NCI-H1105 treated with DMSO at 0.1 percent for 48 hours (cell line): ENCODE data around the gene TMEM30A.
A peak's percentile ranks its signal among the peaks of the same experiment; 100 is the strongest.

Experiments
- DNase-seq: peaks from one replicate; lab custom pipeline; 2025; lab: John Stamatoyannopoulos, UW

TMEM30A gene

DNA sequence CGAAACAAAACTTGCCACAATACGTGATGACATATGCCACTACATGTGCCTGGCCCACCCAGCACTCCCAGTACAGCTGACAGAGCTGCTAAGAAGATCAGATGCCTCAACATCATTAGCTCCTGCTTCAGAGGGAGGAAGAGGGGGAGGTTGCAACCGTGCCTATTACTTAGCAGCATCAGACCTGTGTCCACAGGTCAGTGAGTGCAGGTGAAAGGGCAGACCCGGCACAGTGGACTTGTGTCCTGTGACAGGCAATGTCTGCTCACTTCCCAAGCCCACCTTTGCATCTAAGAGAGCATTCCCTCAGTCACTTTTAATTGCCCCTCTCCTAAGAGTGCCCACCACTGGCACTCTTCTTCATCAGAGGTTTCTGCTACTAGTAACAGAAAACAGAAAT lies 69.3 kb downstream of the TMEM30A start:
- no peak for DNase-seq

DNA sequence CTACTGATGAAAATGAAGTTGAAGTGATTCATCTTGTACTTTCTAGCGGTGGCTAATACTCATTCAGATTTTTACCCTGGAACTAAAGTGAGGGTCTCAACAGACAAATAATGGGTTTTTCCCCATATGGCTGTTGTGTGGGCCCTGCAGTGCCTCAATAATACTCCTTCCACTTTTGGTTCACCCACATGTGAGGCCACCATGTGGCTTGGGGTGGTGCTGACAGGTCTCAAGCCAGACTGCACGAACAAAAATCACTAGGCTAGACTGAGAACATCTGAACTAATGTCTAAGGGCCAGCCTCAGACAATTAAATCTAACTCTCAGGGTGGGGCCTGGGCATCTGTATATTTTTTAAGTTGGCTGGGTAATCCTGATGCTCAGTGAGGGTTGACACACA lies 70.9 kb downstream of the TMEM30A start:
- no peak for DNase-seq

DNA sequence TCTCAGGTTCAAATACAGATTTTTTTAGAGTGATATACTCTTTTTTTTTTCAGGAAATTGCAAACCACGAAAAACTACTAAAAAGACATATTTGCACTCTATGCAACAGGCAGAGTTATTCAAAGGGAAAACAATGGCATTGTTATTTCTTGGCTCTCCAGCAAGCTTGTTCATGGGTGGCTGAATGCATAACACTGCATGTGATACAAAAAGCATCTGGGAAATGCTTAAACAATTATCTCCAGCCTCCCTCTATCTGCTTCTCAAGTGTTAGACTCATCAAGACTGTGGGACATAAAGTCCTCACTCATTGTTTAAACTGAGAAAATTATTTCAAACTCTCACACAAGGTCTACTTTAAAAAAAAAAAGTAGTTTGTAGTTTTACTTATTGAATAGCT lies 71.5 kb downstream of the TMEM30A start:
- no peak for DNase-seq

DNA sequence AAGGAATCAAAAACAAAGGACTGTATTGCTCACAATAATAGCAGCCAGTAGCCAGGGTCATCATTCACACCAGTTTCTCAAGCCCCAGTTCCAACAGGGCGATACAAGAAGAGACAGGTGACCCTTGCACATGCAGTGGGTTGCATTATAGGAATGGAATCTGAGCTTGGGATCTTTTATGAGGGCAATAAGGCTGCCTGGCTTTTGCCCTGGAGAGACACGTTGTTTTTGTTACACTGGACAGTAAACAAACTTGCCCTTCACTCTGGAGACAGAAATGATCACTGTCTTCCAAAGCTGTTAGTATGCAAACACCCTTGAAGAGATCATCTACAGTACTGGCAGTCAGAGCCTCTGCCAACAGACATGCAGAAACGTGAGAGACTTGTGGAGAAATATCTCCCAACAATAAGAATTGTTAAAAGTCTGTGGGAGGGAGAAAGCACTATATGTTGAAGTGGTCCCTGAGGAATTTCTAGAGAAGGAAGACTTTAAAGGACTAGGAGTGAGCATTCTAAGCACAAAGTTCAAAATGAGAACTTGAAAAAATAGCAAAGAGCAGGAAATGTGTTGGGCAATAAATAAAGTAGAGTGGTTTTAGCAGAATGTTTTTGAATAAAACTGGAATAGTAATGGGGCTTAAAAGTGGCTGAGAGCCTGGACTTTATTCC lies 72.5 kb downstream of the TMEM30A start:
- no peak for DNase-seq

DNA sequence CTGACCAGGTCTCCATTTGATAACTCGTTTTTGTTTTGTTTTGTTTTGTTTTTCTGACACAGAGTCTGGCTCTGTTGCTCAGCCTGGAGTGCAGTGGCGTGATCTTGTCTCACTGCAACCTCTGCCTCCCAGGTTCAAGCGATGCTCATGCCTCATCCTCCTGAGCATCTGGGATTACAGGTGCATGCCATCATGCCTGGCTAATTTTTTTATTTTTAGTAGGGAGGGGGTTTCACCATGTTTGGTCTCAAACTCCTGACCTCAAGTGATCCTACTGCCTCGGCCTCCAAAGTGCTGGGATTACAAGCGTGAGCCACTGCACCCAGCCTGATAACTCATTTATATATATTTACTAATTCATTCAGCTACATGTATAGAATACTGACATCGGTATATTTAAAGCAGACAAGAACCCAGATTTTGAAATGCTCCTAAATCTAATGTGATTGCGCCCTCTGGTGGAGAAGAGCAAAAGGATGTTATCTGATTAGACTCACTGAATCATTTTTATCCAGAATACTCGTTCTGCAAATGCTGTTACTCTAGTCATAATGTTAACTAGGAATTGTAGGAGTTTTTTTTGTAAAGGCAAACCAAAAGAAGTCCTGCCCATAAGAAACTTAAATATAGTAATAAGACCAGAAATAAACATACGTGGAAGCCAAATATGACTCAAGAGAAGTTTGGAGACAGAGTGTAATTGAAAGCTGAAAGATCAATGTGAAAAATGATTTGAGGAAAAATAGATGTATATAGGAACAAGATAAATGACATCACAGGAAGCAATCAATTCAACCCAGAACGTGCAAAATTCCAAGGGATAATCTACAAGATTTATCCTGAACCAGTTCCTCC lies 73.5 kb downstream of the TMEM30A start:
- DNase-seq = peak; percentile 65

DNA sequence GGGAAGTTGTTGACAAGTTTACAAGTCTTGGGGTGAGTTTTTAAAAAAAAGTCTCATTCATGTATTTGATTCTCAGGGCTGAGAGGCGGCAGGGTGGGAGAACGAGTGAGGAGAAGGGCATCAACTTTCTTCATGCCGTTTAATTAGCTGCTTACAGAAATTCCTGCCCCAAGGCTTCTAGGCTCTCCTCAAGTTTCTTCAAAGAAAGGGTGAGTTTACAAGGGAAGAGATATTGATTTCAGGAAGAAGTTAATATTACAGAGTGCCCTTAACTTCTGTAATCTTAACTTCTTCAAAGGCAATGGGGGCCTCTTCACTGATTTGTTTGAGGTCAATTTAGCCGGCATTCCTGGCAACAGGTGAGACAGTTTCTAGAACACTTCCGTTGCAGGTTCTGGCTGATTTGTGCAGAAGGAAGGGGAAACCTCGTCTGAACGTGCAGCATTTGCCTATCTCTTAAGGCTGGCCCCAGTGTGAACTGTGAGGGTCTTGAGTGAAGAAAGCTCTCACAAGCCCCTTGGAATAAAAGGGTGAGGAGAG lies 75.3 kb downstream of the TMEM30A start:
- no peak for DNase-seq

DNA sequence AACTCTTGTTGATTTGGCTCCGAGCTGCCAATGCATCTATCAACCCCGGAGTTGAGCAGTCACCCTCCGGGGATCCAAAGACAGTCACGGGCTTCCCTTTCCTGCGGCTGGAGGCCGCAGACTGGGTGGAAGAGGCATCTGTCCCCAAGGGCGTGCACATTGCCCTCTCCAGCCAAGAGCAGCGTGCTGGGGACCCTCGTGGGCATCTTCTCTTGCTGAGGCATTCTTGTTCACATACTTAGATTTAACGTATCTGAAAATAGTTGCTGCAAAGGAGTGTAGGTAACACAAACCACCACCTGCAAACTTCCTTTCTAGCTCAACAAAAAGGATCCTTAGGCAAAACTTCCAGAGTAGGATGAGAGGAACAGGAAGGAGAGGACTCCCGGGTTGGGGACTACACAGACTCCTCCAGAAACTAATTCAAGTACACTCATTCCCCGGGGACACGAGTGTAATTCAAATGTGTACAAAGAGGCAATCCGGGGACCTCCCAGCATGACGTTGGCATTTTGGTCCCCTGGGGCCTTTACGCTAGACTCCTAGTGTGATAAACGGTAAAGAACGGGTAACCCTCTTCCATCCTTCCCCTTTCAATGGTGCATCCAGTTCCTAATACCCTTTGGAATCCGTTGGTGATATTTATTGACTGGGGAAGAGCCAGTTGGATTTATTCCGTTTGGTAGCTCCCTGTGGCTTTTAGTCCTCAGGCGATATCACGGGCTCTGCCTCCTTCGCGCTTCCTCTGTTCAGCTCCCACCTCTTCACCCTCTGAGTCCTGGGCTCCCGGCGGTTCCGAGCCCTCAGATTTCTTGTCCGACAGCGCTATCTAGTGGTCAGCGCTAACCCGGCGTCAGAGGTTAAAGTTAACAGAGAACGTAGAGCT lies 76.1 kb downstream of the TMEM30A start:
- peak; percentile 73 for DNase-seq

DNA sequence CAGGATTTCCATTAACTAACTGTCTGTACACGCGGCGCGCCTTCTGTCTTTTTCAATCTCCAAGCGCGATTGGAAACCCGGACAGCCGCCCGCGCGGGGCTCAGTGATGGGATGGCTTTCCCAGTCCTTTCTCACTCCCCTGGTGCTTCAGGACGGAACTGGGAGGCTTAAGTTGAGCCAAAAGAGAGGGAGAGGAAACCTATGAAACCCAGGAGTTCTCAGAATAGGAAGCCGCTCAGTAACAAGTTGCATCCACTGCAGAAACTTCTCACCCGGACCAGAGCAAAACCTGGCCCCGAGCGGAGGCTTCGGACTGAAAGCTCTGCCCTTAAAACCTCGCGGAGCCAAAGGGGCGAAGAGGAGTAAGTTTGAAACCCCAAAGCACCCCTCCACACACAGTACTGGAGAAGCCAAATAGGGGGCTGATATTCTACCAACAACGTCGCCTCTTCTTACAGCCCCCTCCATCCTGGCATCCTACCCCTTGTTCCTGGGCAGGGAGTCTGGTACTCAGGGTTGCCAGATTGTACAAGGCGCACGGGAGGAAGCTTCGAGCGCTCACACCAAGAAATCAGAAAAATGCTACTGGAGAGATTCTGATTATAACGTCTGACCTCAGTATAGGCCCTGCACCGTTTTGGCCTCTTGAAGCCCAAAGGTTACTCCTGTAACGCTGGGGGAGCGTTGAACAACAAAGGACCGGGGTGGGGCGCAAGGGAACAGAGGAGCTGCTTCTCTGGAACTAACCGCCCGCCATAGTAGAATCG lies 77.8 kb downstream of the TMEM30A start:
- no peak for DNase-seq

DNA sequence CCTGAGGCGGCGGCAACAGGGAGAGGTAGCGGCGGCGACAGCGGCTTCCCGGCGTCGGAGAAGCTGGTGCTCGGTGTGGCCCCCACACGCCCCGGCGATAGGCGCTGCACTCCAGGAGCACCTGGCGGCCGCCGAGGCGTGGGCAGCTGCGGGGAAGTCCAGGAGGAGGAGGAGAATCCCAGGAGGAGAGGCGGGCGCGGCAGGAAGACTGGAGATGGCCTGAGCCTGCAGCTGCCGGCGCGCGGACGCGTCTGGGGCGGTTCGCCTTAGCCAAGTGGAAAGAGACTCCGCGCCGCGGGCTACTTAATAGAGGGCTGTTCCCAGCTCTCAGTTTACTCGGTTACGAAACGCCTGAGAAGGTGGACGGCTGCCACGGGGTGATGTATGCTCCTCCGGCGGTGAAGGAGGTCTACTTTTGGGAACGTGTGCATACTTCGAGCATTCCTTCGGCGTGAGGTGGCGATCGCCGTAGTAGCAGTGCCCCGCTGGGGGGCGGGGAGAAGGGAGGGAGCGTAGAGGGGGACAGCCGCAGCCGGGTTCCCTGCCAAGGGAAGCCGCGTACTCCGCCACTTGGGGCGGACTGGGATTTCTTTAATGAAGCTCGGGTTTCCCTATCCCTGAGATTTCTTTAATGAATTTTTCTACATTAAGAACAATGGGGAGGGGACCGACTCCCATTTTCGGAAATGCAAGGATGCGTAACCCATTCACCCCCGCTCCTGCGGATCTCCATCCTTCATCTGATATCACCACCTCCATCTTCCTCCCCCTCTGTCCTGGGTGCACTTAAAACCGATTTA lies 78.6 kb downstream of the TMEM30A start, which contains the start of gene COL12A1:
Gene COL12A1, minus strand, starts transcription at position 278 of the 800 bp plus-strand sequence. CDS start 3,261 bp downstream, outside the sequence.
- peak; percentile 67 for DNase-seq

DNA sequence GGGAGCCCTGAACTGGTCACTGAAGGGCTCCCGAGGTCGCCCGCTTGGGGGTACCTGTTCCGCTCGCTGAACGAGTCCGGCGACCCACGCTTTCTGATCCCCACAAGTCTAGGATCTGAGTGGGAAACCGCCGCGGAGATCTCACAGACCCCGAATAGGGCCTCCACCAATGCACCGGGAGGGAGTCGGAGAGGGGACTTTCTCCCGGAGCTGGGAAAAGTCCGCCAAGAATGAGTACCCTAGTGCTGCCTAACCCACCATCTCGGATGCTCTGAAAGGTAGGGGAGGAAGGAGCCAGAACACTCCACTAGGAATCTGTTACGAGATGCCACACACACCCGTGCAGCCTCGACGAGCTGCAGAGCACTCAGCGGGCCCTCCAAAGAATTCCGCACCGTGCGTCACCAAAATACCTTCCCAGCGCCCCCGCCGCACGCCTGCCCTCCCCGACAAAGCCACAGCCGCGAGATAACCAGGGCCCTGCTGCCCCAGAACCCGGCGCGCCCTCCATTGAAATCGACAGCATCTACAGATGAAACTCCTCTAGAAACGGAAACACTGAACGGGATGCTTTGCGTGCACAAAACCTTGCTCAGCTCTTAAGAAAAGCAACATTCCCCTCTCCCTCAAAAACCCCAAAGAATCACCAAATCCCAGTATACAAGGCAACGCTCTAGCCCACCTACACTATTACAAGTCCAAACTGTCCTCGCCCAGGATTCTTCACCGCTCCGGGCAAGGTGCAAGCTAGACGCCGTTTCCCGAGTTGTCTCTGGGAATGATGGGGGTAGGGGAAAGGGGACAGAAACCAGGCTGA lies 79.4 kb downstream of the TMEM30A start:
- no peak for DNase-seq

DNA sequence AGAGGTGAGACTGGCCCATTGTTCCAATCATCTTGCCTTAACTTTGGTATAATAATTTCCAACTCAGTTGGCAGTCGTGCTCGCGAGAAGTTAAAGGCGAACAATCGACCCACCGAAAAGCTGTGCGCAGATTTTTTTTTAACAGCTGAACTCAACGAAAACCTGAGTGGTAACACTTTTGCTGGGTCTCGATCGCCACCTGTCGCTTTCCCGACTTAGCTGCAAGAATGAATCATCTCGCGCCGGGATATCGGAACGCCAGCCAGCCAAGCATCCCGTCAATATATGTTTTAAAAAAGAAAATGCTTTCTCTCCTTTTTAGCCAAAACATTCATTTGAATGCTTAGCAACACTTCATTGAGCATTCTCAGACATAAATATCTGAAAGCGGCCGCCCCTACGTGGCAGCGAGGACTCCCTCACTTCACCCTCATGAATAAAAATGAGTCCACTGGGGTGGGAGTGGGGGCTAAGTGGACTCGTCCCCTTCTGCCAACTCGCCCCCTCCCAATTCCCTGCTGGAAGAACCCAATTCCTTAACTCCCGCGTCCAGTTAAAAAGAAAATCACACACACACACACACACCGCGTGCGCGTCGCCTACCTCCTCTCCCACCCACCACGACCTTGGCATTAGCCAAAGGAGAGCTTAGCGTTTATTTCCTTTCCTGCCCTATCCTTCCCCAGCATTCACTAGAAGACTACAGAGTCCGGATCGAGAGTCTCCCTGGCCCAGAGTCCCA lies 80.2 kb downstream of the TMEM30A start:
- DNase-seq = peak; percentile 62

DNA sequence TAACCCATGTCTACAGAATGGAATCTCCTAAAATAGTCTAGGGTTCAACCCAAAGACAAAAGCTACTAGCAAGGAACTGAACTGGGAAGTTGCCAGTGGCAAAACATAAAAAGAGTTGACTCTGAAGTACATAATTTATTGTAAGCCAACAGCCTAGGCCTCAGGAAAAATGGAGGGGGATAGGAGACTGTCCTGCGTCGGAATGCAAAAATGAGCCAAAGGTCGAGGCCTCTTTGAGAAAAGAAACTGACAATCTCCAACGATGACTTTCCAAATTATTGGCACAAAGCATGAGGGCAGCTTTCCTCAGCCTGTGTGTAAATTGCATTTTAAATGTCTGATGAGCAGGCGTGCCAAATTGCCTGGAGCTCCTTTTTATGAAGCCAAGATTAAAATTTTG lies 80.9 kb downstream of the TMEM30A start:
- no peak for DNase-seq
